GM12872 (cell line): ENCODE results near the gene DPP6.

Experiments used
- TF ChIP-seq, protein P1 (sequence below): IDR thresholded peaks from 3 replicates; pipeline ENCODE4 v1.5.1; 2011; ENCODE audit warnings: low read depth, mild to moderate bottlenecking, low read length, moderate library complexity; ENCODE audit not compliant: insufficient read depth

Gene DPP6

DNA sequence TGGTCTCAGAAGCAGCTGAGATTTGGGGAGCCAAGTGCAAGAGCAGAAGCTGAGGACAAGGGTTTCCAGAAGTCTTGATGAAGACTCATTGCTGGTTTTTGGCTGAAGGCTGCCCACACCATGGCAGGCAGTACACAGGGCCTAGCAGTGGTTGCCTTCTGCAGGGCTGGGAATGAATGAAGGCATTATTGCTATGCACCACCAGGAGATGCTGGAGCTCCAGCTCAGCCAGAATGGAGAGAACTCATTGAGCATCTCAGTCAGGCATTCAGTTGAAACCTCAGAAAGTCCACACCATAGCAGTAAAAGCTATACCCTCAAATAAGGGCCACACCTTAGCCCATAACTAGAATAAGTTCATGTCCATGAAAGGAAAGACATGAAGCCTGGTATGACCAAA lies 190.5 kb downstream of the DPP6 start:
- TF ChIP-seq, protein P1, sequence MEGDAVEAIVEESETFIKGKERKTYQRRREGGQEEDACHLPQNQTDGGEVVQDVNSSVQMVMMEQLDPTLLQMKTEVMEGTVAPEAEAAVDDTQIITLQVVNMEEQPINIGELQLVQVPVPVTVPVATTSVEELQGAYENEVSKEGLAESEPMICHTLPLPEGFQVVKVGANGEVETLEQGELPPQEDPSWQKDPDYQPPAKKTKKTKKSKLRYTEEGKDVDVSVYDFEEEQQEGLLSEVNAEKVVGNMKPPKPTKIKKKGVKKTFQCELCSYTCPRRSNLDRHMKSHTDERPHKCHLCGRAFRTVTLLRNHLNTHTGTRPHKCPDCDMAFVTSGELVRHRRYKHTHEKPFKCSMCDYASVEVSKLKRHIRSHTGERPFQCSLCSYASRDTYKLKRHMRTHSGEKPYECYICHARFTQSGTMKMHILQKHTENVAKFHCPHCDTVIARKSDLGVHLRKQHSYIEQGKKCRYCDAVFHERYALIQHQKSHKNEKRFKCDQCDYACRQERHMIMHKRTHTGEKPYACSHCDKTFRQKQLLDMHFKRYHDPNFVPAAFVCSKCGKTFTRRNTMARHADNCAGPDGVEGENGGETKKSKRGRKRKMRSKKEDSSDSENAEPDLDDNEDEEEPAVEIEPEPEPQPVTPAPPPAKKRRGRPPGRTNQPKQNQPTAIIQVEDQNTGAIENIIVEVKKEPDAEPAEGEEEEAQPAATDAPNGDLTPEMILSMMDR = no peak

DNA sequence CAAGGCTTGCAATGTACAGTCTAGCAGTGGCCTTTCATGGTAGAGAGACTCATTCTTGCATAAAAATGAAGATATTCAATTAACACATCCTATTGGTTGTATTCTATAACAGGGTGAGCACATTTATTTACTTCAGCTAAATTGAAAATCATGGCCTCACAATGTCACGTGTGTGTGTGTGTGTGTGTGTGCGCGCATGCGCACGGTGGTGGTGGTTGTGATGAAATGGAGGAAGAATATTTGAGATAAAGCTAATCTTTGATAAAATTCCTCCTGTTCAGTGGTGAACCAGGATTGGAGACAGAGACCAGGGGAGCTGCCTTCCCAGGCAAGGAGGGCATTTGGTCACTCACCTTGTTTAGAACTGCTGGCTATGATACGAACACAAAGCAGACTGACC lies 199.8 kb downstream of the DPP6 start:
- TF ChIP-seq, protein P1 = no peak

DNA sequence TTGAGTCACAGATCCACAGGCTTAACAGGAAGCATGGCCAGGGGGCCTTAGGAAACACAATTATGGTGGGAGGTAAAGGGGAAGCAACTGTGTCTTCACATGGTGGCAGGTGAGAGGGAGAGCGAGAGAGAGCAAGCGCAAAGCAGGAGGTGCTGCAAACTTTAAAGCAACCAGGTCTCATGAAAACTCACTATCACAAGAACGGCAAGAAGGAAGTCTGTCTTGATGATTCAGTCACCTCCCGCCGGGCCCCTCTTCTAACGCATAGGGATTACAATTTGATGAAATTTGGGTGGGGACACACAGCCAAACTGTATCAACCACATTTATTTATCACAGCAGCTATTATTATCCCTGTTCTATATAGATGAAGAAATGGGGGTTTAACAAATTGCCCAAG lies 201.6 kb downstream of the DPP6 start:
- TF ChIP-seq, protein P1 = no peak

DNA sequence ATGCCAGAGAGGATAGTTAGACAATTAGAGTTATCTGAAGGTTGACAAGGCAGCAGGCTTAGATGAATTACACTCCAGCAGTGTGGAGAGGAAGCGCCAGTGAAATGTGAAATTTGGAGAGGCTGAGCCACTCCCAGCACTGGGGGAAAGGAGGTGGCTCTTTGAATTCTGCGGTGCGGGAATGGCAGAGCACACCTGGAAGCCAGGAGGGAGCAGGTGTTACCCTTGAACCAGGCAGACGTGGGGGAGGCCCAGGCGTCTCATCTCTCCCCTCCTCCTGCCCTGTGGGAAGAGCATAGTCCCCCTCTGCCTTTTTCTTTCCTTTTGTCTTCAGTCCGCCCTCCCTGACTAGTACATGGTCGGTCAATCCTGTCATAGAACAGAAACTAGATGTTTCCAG lies 203.1 kb downstream of the DPP6 start:
- TF ChIP-seq, protein P1 = no peak

DNA sequence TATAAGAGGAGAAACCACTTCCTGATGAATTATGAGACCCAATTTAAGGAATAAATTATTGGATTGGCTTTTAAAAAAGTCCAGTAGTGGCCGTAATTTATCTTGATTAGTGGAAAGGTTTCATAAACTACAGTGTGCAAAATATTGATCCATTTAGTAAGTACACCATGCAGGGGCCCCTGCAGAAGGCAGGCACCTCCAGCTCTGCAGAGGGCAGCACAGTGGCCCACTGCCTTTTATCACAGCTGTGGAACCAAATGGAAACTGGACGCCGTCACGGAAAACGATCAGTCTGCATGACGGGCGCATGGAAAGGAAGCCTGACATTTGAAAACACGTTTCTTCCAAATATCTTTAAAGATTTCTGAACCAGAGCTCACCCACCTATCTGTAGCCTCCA lies 204.0 kb downstream of the DPP6 start:
- TF ChIP-seq, protein P1 = no peak

DNA sequence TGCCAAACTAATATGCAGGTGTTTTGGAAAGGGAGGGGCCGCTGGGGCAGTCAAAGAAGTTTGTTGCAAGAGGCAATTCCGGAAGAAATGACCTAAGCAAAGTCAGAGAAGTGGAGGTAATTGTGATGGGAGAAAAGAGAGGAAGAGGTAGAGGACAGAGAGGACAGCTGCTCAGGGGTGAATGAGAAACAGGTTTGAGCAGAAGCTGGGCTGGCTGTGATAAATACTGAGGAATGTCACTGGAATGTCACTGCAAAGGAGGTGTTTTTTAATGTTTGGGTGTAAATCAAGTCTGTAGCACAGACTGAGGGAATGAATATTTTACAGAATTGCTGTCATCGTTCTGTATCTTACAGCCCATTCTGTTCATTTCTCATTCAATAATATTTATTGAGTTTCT lies 207.2 kb downstream of the DPP6 start:
- TF ChIP-seq, protein P1 = no peak

DNA sequence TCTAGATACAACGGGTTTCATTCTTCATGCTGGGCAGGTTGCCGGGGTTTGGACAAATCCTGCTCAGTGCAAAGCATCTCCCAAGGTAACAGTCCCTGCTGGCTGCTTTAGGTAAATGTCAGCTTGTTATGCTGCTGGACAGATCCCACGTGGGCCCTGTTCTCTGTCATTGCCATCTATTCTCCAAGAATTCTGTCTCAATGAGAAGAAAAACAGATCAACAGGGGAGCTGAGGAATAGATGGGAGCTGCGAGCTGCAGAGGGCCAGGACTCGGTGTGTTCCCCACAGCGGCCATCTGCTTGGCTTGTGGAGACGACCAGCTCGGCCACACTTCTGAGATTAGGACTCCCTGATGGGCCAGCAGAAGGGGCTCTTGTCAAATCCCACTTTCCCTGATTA lies 235.2 kb downstream of the DPP6 start:
- TF ChIP-seq, protein P1 = no peak

DNA sequence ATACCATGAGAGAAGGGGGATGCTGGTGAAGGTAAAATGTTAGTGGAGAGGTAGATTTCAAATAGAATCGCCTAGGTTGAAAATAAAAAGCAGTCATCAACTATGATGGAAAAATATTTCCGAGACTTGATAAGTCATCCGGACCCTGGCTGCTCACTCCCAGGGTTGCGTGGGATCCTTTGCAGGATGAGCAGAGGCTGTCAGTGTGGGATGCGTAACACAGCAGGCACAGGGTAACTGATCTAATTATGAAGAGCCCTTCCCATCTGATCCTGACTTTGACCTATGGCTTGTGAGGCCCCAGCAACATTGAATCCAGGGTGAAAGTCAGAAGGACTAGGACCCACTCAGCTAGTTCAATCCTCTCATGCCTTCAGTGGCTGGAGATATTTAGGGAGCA lies 236.9 kb downstream of the DPP6 start:
- TF ChIP-seq, protein P1 = no peak
